ENCODE data around the gene TNIP1. TPM values are rescaled to one million over a fixed set of nuclear protein-coding genes. Genes with fewer than 3 reads are reported as not detected.

Gene TNIP1
- total RNA-seq, 2 experiments from 2014 or later: 110 to 115 TPM

DNA sequence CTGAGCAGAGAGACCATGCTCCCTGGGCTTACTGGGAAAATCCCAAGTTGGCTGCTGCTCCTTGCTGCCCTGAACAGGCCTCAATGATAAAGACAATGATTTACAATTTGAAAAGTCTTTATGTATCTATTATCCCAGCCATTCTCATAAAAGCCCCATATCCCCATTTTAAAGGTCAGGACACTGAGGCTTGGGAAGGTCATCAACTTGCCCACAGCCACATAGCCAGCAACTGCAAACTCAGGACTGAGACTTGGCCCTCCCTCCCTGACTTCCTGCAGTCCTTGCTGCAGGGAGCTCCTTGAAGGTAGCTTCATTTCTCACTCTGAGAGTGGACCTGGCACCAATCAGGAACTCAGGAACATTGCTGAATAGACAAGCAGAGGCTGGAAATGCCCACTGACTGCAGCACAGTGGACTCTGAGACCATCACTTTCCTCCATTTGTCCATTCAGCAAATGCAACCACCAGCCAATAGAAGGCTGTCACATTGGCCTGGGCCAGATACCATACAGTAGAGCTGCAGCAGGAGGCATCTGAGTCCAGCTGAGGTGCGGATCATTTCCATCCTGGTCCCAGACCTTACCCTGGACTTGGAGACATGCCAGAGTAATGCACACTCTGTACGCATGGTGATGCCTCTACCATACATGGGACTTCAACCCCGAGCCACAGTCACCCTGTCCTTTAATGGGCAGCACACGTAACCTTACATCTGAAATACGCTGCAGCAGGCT lies 18.3 kb downstream of the TNIP1 start:
- no peaks in the 10 kb centered on the region for H3K9me3 ChIP-seq (ENCODE audit: control insufficient read depth in 1 of 2, insufficient read depth in 1 of 2, low read length in 2 of 2)
- no peaks in the 10 kb centered on the region for H3K27me3 ChIP-seq (ENCODE audit: control insufficient read depth in 1 of 2, insufficient read depth in 2 of 2, low read length in 2 of 2)
- peaks cover 93% of the 10 kb centered on the region for H3K36me3 ChIP-seq (ENCODE audit: insufficient read depth, low read length)
- ChIA-PET CTCF (interaction anchor here (1.0 kb wide), 1 partner anchor 53 kb away, joined by 3 read pairs; no protein-coding TSS in a partner anchor), POLR2A (interaction anchor here (1.0 to 1.5 kb wide), 2 partner anchors 19 to 52 kb away, joined by 4 to 6 read pairs; no protein-coding TSS in a partner anchor)
- H3K4me1 ChIP-seq (ENCODE audit: insufficient read depth, low read length): peaks cover 70% of the 10 kb centered on the region
- H3K9me3 Mint-ChIP-seq: no peaks in the 10 kb centered on the region
- TF ChIP-seq, protein P1, sequence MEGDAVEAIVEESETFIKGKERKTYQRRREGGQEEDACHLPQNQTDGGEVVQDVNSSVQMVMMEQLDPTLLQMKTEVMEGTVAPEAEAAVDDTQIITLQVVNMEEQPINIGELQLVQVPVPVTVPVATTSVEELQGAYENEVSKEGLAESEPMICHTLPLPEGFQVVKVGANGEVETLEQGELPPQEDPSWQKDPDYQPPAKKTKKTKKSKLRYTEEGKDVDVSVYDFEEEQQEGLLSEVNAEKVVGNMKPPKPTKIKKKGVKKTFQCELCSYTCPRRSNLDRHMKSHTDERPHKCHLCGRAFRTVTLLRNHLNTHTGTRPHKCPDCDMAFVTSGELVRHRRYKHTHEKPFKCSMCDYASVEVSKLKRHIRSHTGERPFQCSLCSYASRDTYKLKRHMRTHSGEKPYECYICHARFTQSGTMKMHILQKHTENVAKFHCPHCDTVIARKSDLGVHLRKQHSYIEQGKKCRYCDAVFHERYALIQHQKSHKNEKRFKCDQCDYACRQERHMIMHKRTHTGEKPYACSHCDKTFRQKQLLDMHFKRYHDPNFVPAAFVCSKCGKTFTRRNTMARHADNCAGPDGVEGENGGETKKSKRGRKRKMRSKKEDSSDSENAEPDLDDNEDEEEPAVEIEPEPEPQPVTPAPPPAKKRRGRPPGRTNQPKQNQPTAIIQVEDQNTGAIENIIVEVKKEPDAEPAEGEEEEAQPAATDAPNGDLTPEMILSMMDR (IDR thresholded peaks at IDR 0.05): no peak
- peaks cover 90% of the 10 kb centered on the region for H3K36me3 Mint-ChIP-seq (ENCODE audit: low read depth)
- H3K4me1 Mint-ChIP-seq (ENCODE audit: low read depth): peaks cover 54% of the 10 kb centered on the region
- no peak for DNase-seq
- no peak overlapping the region for H3K4me3 Mint-ChIP-seq
- no peak overlapping the region for H3K27ac Mint-ChIP-seq
- intact Hi-C loops (cut with DNase I, micrococcal nuclease): no loop called here
- H3K27ac ChIP-seq (ENCODE audit: low read depth in 1 of 2, low read length in 2 of 2): no peak overlapping the region
- H3K4me3 ChIP-seq (ENCODE audit: low read length): no peak overlapping the region
- H3K27me3 Mint-ChIP-seq: no peaks in the 10 kb centered on the region
- ATAC-seq (ENCODE audit: poor library complexity): no peak

DNA sequence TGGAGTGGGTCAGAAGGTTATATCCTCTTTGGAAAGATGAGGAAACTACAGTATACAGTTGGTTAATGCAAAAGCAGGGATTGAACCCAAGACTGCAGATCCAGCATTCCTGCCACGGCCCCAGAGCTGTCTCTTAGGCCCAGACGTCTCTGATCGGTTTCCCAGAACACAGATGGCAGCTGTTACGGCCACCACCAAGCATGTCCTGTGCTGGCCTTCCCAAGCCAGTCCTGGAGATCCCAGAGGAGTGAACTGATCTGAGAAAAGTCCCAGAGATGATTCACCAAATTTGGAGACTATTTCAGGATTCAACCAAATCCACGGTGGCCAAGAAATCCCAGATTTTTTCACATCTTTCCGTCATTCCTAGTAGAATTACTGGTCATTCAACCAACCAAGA lies 20.1 kb downstream of the TNIP1 start:
- Histone ChIP-seq H3K4me3 (ENCODE audit: low read length) (no peak overlapping the region), H3K9me3 (ENCODE audit: control insufficient read depth in 1 of 2, insufficient read depth in 1 of 2, low read length in 2 of 2) (no peaks in the 10 kb centered on the region), H3K27ac (ENCODE audit: low read depth in 1 of 2, low read length in 2 of 2) (no peak overlapping the region), H3K4me1 (ENCODE audit: insufficient read depth, low read length) (peaks cover 59% of the 10 kb centered on the region), H3K36me3 (ENCODE audit: insufficient read depth, low read length) (peaks cover 94% of the 10 kb centered on the region), H3K27me3 (ENCODE audit: control insufficient read depth in 1 of 2, insufficient read depth in 2 of 2, low read length in 2 of 2) (no peaks in the 10 kb centered on the region)
- no peaks in the 10 kb centered on the region for H3K9me3 Mint-ChIP-seq
- ChIA-PET CTCF (interaction anchor here (1.0 to 1.3 kb wide), 2 partner anchors 55 kb away, joined by 4 to 6 read pairs; no protein-coding TSS in a partner anchor), POLR2A (no interaction called here)
- intact Hi-C loops (cut with DNase I, micrococcal nuclease): no loop called here
- H3K4me1 Mint-ChIP-seq (ENCODE audit: low read depth): peaks cover 37% of the 10 kb centered on the region
- DNase-seq (no peak), ATAC-seq (ENCODE audit: poor library complexity) (no peak)
- peaks cover 93% of the 10 kb centered on the region for H3K36me3 Mint-ChIP-seq (ENCODE audit: low read depth)
- H3K27ac Mint-ChIP-seq: peak overlapping the region; percentile 82
- H3K27me3 Mint-ChIP-seq: no peaks in the 10 kb centered on the region
- TF ChIP-seq, protein P1 (IDR thresholded peaks at IDR 0.05): no peak
- H3K4me3 Mint-ChIP-seq: no peak overlapping the region

DNA sequence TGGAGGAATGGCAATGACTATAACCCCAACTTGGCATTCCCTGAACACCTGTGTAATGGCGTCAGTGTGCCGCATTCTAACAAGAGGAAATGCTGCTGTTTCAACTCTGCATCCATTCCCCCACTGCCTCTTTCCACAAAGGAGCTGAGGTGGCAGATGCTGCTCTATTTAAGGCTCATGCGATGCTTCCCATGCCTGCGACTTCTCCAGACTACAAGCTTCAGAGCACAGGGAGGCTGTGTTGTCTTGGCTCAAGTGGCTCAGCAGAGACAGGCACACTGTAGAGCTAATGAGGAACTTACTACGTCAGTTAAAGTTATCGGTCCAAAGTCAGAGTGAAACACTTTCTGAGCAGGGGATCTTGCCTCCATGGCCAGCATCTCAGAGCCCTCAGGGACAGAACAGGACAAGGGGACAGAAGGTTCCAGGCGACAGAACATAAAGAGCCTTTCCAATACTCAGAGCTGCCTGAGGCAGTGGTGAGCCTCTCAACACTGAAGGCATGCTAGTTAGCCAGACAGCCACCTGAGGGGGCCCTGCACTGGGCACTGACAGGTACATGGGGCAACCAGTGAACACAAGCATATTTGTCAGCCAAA lies 21.8 kb downstream of the TNIP1 start:
- peaks cover 34% of the 10 kb centered on the region for H3K4me1 Mint-ChIP-seq (ENCODE audit: low read depth)
- CTCF ChIA-PET: interaction anchor here (0.9 to 1.0 kb wide), 2 partner anchors 11 to 57 kb away, joined by 3 to 6 read pairs; no protein-coding TSS in a partner anchor
- H3K4me3 Mint-ChIP-seq: peak overlapping the region; percentile 43
- H3K9me3 ChIP-seq (ENCODE audit: control insufficient read depth in 1 of 2, insufficient read depth in 1 of 2, low read length in 2 of 2): no peaks in the 10 kb centered on the region
- peaks cover 96% of the 10 kb centered on the region for H3K36me3 Mint-ChIP-seq (ENCODE audit: low read depth)
- POLR2A ChIA-PET: no interaction called here
- H3K36me3 ChIP-seq (ENCODE audit: insufficient read depth, low read length): peaks cover 99% of the 10 kb centered on the region
- no peaks in the 10 kb centered on the region for H3K27me3 ChIP-seq (ENCODE audit: control insufficient read depth in 1 of 2, insufficient read depth in 2 of 2, low read length in 2 of 2)
- TF ChIP-seq, protein P1 (IDR thresholded peaks at IDR 0.05): no peak
- H3K9me3 Mint-ChIP-seq: no peaks in the 10 kb centered on the region
- no peak overlapping the region for H3K4me3 ChIP-seq (ENCODE audit: low read length)
- H3K4me1 ChIP-seq (ENCODE audit: insufficient read depth, low read length): peaks cover 51% of the 10 kb centered on the region
- intact Hi-C loops (cut with DNase I, micrococcal nuclease): no loop called here
- DNase-seq (peak in 2 of 14 experiments; percentile 35 to 37), ATAC-seq (ENCODE audit: poor library complexity) (peak; percentile 28)
- no peaks in the 10 kb centered on the region for H3K27me3 Mint-ChIP-seq
- H3K27ac Mint-ChIP-seq: peak overlapping the region; percentile 82
- no peak overlapping the region for H3K27ac ChIP-seq (ENCODE audit: low read depth in 1 of 2, low read length in 2 of 2)
